T47D (cell line): ENCODE measurements around the gene PIGP.

Experiments
- DNase-seq, 2 experiments: peaks; one replicate each; pipeline versions ENCODE4 v3.0.0 to v3.0.0-alpha.2; 2011 to 2012; ENCODE audit warnings: low read depth in 1 of 2, low spot score in 1 of 2
- JUND ChIP-seq: IDR thresholded peaks from 2 replicates; pipeline ENCODE4 v1.6.1; 2012; ENCODE audit warnings: low read depth
- in situ Hi-C: cut with HindIII; loops from 2 replicates; pipeline ENCODE4 v1.10.0; 2016; ENCODE audit warnings: low sequenced_read_pairs, low pct_unique_long_range_greater_than_20kb

The PIGP gene

GRCh38 chr21:37032293-37032692 lies 40.6 kb downstream of the PIGP start:
- no peak for DNase-seq
- in situ Hi-C loops = no loop called here
- TF ChIP-seq JUND = no peak

DNA sequence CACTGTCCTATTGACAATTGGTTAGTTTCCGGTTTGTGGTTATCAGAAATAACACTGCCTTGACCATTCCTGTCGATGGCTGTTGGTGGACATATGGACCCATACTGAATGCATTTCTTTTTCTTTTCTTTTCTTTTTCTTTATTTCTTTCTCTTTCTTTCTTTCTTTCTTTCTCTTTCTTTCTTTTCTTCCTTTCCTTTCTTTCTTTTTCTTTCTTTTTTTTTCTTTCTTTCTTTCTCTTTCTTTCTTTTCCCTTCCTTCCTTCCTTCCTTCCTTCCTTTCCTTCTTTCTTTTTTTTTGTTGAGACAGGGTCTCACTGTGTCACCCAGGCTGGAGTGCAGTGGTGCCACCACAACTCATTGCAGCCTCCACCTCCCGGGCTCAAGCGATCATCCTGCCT lies 42.0 kb downstream of the PIGP start:
- TF ChIP-seq JUND = no peak
- in situ Hi-C loops = no loop called here
- no peak for DNase-seq

DNA sequence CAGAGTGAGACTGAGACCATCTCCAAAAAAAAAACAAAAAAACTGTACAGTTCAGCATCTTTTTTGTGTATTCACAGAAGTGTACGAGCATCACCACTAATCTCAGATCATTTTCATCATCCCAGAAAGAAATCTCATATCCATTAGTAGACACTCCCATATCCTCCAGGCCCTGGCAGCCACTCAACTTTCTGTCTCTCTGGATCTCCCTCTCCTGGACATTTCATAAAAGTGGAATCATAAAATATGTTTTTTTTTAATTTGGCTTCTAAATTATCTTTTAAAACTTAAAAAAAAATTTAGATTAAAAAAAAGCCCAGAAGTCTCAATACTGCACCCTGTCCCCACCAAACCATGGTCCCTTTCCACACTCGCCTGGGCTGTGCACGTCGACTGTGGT lies 44.3 kb downstream of the PIGP start:
- no peak for TF ChIP-seq JUND
- in situ Hi-C loops = no loop called here
- no peak for DNase-seq

DNA sequence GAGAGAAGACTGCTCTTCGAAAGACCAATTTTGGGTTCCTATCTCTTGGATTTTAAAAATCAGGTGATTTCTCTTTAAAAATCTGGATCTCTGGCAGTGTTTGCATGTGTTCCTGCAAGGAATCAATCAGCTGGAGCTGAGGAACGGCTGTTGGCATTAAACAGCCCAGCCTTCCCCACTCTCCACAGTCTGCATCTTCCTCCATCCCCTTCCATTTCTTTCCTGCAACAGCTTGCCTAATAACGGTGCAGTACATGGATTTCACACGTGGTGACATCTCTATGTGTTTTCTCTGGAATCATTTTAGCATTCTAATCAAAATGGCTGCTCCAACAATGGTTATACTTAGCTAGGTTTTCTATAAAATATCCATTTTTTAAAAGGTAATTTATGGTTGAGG lies 46.4 kb downstream of the PIGP start:
- DNase-seq = no peak
- TF ChIP-seq JUND = no peak
- in situ Hi-C loops = no loop called here

- TF ChIP-seq JUND = no peak
- in situ Hi-C loops = no loop called here
- DNase-seq = no peak
Measured at GRCh38 chr21:37017951-37018679, 54.8 kb downstream of the PIGP start.
